Ureter (tissue), 1 donor: ENCODE data around the gene ZNF829. TPM values are rescaled to one million over a fixed set of nuclear protein-coding genes. Genes with fewer than 3 reads are reported as not detected.
A peak's percentile ranks its signal among the peaks of the same experiment; 100 is the strongest.

Source experiments
- DNase-seq: peaks from one replicate; pipeline ENCODE4 v3.0.0-alpha.2; 2020; ENCODE audit warnings: low spot score
- total RNA-seq: library from RNA; stranded (reverse); gene quantifications from one replicate; pipeline ENCODE4 v1.2.4, GENCODE V29; 2023
- donor health status: DM: yes; HTN: yes; CAD: no.

ZNF829 gene
- 4.2 TPM for total RNA-seq

DNA sequence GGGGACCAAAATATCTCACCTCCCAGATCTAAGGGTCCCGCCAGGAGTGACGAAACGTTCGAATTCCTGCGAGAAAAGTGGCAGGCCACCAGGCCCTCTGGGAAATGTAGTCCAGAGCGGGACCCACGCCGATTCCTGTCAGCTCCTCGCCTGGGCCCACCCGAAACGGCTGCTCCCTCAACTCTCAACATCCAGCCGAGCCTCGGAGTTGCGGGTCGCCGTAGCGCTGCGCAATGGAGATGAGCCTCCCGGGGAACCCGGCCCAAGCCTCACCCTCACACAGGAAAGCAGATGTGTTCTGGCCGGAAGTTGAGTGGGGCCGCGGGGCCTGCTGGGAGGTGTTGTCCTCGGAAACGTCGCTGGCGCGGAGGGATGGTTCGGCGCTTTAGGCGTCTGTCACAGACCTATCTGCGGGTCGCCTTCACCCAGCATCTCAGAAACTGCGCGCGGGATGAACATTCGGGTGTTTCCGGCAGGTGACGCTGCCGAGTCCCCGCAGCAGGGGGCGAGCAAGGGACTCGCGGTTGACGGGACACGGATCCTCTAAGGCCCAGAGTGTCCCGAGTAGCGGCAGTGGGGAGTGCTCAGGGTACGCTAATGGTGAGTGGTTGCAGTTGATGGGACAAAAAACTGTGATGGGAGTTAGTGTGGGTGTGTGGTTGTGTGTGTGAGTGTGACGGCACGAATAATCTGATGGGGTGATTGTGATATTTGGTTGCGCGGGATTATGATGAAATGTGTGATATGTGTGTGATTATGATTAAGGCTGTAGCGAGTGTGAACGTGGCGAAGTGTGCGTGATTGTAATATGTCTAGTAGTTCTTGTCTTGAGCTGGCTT lies at the start of gene ZNF829, which contains the start of gene ZNF568:
Gene ZNF829, minus strand, starts transcription at position 300 of the 839 bp plus-strand sequence. CDS start 1,124 bp downstream, outside the sequence.
Gene ZNF568, plus strand, starts transcription at position 341 of the 839 bp plus-strand sequence. CDS start 6,439 bp downstream, outside the sequence.
- peak; percentile 88 for DNase-seq

DNA sequence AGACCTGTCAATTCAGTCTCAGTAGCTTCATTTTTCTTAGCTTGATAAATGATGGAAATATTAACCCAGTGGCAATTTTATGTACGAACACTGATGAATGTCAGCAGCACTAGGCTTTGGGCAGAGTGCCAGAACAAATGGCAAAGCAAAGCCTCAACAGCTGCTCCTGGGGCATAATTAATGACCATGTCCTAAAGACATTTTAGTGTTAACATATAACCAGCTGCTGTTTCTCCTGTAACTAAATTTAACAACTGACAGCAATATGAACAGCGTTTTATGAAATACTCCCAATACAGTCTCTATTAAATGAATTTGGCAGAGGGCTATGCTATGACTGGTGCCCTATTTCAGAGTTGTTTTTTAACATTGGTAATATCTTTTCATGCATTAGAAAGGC lies 47.2 kb upstream of the ZNF829 start:
- no peak for DNase-seq

DNA sequence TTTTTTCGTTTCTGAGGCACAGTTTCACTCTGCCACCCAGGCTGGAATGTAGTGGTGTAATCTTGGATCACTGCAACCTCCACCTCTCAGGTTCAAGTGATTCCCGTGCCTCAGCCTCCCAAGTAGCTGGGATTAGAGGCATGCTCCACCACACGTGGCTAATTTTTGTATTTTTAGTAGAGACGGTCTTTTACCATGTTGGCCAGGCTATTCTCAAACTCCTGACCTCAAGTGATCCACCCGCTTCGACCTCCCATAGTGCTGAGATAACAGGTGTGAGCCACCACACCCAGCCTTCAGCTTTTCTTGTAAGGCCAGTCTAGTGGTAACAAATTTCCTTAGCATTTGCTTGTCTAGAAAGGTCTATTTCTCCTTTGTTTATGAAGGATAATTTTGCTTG lies 46.3 kb upstream of the ZNF829 start:
- DNase-seq, result no peak

DNA sequence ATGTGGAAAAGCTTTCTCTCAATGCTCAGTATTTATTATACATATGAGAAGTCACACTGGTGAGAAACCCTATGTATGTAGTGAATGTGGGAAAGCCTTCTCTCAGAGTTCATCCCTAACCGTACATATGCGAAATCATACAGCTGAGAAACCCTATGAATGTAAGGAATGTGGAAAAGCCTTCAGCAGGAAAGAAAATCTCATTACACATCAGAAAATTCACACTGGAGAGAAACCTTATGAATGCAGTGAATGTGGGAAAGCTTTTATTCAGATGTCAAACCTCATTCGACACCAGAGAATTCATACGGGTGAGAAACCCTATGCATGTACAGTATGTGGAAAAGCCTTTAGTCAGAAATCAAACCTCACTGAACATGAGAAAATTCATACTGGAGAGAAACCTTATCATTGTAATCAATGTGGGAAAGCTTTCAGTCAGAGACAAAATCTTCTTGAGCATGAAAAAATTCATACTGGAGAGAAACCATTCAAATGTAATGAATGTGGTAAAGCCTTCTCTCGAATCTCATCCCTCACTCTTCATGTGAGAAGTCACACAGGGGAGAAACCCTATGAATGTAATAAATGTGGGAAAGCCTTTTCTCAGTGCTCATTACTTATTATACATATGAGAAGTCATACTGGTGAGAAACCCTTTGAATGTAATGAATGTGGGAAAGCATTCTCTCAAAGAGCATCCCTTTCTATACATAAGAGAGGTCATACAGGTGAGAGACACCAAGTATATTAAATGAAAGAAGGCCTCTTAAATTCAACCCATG lies 34.4 kb upstream of the ZNF829 start:
- no peak for DNase-seq

DNA sequence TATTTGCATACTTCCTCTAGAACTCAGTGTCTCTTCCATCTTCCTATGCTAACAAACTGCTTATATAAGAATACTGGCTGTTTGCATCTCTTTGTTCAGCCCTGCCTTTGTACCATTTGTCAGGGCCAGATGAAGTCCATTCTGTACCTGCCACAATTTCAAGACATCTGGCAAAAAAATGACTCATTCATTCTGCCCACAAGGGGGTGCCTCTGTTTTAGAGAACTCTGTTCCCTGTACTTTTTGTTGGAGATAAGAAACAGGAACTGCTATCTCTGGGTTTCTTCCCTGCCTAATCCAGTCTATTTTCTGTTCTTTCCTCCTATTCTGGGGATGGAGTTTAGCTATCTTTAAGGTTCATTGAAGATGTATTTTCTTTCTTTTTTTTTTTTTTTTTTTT lies 23.1 kb upstream of the ZNF829 start:
- no peak for DNase-seq

DNA sequence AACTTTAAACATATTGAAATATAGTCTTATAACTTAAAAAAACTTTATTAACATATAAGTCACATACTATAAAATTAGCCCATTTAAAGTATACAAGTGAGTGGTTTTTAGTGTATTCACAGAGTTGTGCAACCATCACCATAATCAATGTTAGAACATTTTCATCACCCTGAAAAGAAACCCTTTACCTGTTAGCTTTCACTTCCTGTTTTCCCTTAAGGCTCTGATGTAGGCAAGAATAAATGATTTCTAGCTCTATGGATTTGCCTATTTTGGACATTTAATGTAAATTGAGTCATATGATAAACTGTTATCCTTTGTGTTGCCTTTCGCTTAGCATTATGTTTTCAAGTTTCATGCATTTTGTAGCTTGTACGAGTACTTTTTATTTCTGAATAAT lies 15.6 kb upstream of the ZNF829 start:
- DNase-seq, result no peak

DNA sequence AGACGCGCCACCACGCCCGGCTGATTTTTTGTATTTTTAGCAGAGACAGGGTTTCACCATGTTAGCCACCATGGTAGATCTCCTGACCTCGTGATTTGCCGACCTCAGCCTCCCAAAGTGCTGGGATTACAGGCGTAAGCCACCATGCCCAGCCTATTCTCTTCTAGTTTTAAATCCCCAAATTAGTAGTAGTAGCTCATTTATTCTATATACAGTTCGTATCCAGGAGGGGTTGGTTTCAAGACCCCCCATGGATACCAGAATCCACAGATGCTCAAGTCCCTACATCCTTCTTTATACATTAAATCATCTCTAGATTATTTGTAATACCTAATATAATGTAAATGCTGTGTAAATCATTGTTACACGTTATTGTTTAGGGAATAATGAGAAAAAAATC lies 2.0 kb upstream of the ZNF829 start:
- no peak for DNase-seq

DNA sequence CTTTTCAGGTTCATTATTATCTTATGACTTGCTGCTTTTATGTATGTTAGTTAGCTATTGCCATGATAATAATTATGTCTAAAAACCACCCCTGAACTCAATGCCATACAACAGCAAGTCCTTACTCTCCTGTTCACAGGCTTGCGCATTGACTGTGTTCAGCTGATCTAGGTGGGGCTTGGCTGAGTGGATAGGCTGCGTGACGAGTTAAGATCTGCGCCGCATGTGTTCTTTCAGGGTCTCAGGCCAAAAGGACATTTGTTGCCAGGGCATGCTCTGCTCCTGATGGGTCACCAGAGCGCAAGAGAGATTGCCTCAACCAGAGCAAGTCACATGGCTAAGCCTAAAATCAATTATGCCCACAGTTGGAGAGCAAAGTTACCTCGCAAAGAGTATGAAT lies 900 bp upstream of the ZNF829 start:
- DNase-seq, result no peak

DNA sequence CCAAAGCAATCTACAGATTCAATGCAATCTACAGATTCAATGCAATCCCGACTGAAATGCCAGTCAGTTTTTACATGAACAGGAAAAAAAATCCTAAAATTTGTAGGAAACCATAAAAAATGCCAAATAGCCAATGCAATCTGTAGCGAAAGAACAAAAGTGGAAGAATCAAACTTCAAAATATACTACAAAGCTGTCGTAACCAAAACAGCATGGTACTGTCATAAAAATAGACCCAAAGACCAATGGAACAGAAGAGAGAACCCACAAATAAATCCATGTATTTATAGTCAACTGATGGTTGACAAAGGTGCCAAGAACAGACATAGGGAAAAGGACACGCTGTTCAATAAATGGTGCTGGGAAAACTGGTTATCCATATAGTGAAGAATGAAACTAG lies 17.7 kb downstream of the ZNF829 start:
- no peak for DNase-seq

DNA sequence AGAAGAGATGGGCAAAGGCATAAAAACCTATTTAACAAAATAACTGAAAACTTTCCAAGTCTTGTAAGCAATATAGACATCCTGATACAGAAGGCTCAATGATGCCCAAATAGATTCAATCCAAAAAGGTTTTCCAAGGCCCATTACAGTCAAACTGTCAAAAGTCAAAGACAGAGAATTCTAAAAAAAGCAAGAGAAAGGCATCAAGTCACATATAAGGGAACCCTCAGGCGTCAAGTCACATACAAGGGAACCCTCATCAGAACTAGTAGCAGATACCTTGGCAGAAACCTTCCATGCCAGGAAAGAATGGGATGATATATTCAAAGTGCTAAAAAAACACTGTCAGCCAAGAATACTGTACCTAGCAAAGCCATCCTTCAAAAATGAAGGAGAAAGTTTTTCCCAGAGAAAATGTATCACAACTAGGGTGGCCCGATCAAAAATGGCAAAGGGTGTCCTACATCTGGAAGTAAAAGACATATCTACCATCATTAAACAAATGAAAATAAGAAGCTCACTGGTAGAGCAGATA lies 21.2 kb downstream of the ZNF829 start:
- no peak for DNase-seq

DNA sequence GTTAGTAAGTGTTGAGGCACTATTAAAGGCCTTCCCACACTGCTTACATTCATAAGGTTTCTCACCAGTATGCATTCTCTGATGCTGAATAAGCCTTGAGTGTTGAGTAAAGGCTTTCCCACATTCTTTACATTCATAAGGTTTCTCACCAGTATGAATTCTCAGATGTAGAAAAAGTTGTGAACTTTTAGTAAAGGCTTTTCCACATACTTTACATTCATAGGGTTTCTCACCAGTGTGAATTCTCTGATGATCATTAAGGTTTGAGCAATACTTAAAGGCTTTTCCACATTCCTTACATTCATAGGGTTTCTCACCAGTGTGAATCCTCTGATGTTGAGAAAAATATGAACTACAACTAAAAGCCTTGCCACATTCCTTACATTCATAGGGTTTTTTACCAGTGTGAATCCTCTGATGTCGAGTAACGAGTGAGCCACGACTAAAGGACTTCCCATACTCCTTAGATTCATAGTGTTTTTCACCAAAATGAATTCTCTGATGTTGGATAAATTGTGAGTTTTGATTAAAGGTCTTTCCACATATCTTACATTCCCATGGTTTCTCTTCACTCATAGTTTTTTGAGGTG lies 24.2 kb downstream of the ZNF829 start:
- no peak for DNase-seq

DNA sequence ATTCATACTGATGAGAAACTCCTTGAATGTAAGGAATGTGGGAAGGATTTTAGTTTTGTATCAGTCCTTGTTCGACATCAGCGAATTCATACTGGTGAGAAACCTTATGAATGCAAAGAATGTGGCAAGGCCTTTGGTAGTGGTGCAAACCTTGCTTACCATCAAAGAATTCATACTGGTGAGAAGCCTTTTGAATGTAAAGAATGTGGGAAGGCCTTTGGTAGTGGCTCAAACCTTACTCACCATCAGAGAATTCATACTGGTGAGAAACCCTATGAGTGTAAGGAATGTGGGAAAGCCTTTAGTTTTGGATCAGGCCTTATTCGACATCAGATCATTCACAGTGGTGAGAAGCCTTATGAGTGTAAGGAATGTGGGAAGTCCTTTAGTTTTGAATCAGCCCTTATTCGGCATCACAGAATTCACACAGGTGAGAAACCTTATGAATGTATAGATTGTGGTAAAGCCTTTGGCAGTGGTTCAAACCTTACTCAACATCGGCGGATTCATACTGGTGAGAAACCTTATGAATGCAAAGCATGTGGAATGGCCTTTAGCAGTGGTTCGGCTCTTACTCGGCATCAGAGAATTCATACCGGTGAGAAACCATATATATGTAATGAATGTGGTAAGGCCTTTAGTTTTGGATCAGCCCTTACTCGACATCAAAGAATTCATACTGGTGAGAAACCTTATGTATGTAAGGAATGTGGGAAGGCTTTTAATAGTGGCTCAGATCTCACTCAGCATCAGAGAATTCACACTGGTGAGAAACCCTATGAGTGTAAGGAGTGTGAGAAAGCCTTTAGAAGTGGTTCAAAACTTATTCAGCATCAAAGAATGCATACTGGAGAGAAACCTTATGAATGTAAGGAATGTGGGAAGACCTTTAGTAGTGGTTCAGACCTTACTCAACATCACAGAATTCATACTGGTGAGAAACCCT lies 38.8 kb downstream of the ZNF829 start:
- no peak for DNase-seq

DNA sequence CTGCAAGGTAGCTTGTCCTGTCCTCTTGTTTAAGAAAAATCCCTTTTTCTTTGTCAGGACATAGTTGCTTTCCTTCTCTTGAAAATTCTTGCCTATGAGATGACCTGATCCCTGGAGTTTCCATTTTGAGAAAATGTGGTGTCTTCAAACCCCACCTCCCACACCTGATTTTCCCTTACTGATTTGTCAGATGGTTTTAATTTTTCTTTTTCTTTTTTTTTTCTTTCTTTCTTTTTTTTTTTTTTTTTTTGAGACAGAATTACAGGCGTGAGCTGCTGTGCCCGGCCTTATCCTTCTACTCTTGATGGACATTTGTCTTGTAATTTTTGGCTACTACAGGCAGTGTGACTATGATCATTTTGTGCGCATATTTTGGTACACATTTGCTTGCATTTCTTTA lies 64.2 kb downstream of the ZNF829 start:
- no peak for DNase-seq

DNA sequence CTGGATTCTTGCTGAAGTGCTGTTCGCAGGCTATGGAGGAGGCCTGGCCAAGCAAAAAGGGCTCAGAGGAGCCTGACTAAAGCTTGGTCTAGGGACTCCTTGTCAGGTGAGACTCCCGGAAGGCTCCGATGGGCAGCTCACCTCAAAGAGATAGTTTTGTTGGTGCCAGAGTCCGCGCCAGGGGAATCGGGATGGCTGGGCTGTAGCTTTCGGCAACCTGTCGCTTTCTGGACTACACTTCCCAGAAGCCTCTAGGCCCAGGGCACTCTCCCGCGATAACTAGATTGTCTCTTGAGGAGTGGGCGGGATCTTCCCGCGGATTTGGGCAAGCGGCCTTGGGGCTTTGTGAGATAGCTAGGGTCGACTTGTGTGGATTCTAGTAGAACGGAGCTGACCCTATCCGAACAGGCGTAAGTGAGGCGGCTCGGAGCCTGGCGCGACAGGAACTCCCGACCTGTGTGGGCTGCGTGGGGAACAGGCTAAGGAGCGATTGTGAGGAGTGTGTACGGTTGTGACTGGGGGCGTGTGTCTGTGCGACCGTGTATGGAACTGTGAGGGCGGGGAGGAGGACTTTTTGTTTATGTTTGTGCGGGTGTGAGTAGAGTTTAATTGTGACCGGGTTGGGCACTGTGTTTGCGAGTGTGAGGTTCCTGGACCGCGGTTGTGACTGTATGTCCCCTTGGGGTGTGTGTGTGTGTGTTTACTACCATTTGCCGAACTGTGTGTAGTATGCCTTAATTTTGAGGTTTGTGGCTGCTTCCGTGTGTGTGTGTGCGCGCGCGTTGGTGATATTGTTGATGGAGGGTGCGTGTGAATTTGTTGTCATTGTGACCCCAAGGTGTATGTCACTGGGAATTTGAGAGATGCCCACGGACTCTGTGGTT lies 65.3 kb downstream of the ZNF829 start, which contains the start of gene ZNF345:
Gene ZNF345, plus strand, starts transcription at position 318 of the 884 bp plus-strand sequence. CDS start 25,955 bp downstream, outside the sequence.
- peak; percentile 92 for DNase-seq

DNA sequence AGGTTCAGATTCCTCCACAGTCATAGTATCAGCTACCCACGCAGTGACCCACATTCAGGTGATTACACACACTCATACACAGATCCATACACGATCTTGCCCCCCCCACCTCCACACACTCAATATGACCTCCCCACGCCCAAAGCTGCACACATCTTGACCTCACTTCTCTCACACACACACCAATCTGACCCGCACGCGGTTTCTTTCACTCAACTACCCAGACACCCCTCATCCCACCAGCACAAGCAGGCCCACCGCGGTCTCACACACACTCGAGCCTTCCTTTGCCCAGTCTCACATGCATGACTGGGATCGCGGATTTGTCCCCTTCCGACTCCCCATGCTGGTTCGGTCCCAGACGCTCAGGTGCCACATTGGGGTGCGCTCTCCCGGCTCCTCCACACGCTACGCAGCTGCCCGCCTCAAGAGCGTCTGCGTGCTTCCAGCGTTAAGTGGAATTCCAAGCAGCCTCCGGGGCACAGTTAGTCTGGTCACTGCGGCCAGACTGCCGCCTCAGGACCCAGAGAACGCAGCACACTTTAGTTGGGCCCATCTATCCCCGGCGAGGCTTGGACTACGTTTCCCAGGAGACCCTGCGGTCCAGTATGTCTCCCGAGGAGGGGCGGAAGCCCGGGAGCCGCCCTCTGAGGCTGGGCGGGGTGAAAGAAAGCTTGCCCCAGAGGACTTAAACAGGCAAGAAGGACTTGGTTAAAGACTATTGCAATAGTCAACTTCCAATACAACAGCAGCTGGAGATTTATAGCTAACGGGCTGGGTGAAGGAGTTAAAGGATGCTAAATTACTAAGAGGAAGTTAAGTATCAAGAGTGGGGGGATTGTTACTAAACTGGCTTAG lies 66.2 kb downstream of the ZNF829 start:
- peak; percentile 91 for DNase-seq

DNA sequence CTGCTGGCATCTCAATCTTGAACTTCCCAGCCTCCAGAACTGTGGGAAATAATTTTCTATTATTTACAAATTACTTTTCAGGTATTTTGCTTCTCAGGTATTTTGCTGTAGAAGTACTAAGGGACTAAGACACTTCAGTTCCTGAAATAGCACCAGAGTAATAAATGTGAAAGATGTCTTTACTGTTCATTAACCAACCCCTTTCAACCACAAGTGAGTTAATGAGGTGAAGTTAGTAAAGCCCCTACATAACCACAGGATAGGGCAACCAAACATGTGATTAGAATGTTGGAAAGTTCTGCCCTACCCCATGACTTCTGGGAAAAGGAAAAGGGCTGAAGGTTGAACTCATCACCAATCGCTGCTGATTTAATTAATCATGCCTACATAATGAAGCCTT lies 68.1 kb downstream of the ZNF829 start:
- no peak for DNase-seq

DNA sequence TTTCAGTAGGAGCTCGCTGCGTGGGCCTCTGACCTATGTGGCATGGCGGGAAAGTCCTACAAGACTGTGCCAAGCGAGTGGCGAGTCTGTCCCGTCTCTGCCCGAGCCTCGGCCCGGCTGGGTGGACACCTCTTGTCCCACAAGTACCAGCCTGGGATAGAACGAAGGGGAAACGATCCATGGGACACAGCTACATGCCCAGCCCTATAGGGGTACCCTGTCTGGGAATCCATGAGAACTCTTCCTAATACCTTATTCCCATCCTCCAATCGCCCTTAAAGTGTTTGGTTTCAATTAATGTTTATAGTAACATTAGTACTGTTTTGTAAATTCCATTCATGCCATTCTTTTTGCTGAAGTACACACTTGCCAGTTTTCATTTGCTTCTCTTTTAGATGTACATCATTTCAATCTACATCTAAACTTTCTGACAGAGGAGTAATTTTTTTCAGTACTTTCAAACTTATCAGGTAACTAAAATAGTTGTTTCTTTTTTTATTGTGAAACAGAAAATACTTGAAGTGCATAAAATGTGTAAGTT lies 77.2 kb downstream of the ZNF829 start:
- DNase-seq, result no peak
